HL-60 (cell line): ENCODE measurements around the gene CCM2.

Experiments
- DNase-seq, 2 experiments: peaks; one replicate each; pipeline ENCODE4 v3.0.0-alpha.2; 2010 to 2020; ENCODE audit warnings: low read depth in 1 of 2, low spot score in 1 of 2
- H3K27ac ChIP-seq: fragments of 250-450 bp; sonication (Bioruptor Pico); replicated peaks from 2 replicates; pipeline ENCODE4 v1.5.1; 2020; ENCODE audit warnings: mild to moderate bottlenecking, moderate library complexity
- H3K27me3 ChIP-seq: fragments of 250-450 bp; sonication (Bioruptor Pico); 2 replicates; pipeline ENCODE4 v1.5.1; 2021; ENCODE audit warnings: mild to moderate bottlenecking, moderate library complexity; ENCODE audit not compliant: insufficient read depth, poor library complexity, severe bottlenecking
- H3K4me3 ChIP-seq: replicated peaks from 2 replicates; pipeline ENCODE4 v1.5.1; 2011; ENCODE audit warnings: mild to moderate bottlenecking, control low read depth, low read length; ENCODE audit not compliant: insufficient read depth
- GABPA ChIP-seq: IDR thresholded peaks from 2 replicates; pipeline ENCODE4 v1.6.1; 2012; ENCODE audit warnings: low read depth
- POLR2AphosphoS5 ChIP-seq: IDR thresholded peaks from 2 replicates; pipeline ENCODE4 v1.6.1; 2012; ENCODE audit warnings: low read depth
- SPI1 ChIP-seq: IDR thresholded peaks from 2 replicates; pipeline ENCODE4 v1.6.1; 2012; ENCODE audit warnings: low read depth, mild to moderate bottlenecking, borderline replicate concordance
- TF ChIP-seq, protein P1 (sequence below): IDR thresholded peaks from one replicate; pipeline ENCODE4 v1.5.1; 2011; ENCODE audit warnings: low read length, control low read depth, inconsistent platforms; ENCODE audit not compliant: insufficient read depth
- TF ChIP-seq, protein P2 (sequence below): IDR thresholded peaks from 2 replicates; pipeline ENCODE4 v1.6.1; 2012; ENCODE audit warnings: low read depth; ENCODE audit not compliant: insufficient replicate concordance

The CCM2 gene

GRCh38 chr7:45084901-45085618 is 85.1 kb downstream of the CCM2 start:
- H3K27me3 ChIP-seq, result peaks cover 10% of the 10 kb centered on the region
- no peak overlapping the region for H3K4me3 ChIP-seq
- TF ChIP-seq POLR2AphosphoS5 (no peak), SPI1 (no peak), GABPA (no peak)
- TF ChIP-seq, protein P1, sequence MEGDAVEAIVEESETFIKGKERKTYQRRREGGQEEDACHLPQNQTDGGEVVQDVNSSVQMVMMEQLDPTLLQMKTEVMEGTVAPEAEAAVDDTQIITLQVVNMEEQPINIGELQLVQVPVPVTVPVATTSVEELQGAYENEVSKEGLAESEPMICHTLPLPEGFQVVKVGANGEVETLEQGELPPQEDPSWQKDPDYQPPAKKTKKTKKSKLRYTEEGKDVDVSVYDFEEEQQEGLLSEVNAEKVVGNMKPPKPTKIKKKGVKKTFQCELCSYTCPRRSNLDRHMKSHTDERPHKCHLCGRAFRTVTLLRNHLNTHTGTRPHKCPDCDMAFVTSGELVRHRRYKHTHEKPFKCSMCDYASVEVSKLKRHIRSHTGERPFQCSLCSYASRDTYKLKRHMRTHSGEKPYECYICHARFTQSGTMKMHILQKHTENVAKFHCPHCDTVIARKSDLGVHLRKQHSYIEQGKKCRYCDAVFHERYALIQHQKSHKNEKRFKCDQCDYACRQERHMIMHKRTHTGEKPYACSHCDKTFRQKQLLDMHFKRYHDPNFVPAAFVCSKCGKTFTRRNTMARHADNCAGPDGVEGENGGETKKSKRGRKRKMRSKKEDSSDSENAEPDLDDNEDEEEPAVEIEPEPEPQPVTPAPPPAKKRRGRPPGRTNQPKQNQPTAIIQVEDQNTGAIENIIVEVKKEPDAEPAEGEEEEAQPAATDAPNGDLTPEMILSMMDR, result no peak
- TF ChIP-seq, protein P2, sequence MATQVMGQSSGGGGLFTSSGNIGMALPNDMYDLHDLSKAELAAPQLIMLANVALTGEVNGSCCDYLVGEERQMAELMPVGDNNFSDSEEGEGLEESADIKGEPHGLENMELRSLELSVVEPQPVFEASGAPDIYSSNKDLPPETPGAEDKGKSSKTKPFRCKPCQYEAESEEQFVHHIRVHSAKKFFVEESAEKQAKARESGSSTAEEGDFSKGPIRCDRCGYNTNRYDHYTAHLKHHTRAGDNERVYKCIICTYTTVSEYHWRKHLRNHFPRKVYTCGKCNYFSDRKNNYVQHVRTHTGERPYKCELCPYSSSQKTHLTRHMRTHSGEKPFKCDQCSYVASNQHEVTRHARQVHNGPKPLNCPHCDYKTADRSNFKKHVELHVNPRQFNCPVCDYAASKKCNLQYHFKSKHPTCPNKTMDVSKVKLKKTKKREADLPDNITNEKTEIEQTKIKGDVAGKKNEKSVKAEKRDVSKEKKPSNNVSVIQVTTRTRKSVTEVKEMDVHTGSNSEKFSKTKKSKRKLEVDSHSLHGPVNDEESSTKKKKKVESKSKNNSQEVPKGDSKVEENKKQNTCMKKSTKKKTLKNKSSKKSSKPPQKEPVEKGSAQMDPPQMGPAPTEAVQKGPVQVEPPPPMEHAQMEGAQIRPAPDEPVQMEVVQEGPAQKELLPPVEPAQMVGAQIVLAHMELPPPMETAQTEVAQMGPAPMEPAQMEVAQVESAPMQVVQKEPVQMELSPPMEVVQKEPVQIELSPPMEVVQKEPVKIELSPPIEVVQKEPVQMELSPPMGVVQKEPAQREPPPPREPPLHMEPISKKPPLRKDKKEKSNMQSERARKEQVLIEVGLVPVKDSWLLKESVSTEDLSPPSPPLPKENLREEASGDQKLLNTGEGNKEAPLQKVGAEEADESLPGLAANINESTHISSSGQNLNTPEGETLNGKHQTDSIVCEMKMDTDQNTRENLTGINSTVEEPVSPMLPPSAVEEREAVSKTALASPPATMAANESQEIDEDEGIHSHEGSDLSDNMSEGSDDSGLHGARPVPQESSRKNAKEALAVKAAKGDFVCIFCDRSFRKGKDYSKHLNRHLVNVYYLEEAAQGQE, result no peak
- no peak for DNase-seq
- no peak overlapping the region for H3K27ac ChIP-seq

DNA sequence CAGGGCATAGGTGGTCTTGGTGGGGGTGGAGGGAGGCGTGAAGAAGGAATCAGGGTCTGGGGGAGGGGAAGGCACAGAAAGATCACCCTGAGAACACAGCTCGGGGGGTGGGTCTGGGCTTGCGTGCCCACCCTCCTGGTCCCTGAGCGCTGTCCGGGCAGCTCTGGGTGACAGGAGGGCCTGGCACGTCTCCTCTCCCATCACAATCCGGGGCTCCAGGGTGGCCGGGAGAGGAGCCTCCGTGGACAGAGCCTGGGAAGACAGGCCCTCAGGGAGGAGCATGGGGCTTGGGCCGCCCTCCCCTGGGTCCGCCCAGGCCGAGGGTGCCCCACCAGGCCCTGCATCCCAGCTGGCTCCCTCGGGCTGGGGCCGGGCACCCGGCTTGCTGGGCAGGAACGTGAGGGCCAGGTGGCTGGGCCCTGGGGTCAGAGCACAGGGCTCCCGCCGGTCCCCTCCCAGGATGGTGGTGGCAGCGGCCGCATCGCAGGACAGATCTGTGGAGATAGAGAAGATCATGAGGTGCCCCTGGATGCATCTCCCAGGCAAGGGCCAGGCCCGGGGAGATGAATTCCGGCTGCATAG is 85.7 kb downstream of the CCM2 start:
- Histone ChIP-seq H3K4me3 (no peak overlapping the region), H3K27ac (no peak overlapping the region), H3K27me3 (peaks cover 10% of the 10 kb centered on the region)
- DNase-seq, result no peak
- TF ChIP-seq POLR2AphosphoS5 (no peak), SPI1 (no peak), GABPA (no peak)

GRCh38 chr7:45086331-45087065 is 86.5 kb downstream of the CCM2 start:
- Histone ChIP-seq H3K27me3 (peaks cover 10% of the 10 kb centered on the region), H3K4me3 (no peak overlapping the region), H3K27ac (no peak overlapping the region)
- TF ChIP-seq SPI1, result no peak
- no peak for TF ChIP-seq GABPA
- TF ChIP-seq, protein P2, result no peak
- TF ChIP-seq, protein P1, result no peak
- no peak for TF ChIP-seq POLR2AphosphoS5
- DNase-seq, result no peak
